ENCODE data around the gene CNTNAP4. TPM values are rescaled to one million over a fixed set of nuclear protein-coding genes. Genes with fewer than 3 reads are reported as not detected.

The CNTNAP4 gene
- polyA plus RNA-seq, 2 donors, result not detected

DNA sequence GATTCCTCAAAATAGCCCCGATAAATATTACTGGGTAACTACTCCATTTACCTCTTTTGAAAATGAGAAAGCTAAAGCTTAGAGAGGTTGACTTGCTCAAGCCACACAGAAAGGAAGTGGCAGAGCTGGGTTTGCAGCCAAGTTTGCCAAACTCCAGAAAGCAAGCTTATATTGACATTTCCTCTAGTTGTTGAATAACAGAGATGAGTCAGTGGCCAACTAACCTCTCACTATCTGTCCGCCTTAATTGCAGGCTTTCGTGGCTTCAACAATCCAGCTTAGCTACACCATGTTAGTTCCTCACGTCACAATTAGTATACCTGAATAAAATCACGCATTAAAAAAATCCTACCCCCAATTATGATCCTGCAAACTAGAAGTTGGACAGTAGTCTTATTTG lies 151.7 kb downstream of the CNTNAP4 start:
- no peak overlapping the region for H3K27ac ChIP-seq (ENCODE audit: low read depth in 2 of 2, low read length in 1 of 2)
- WGBS, 2 donors, result 71 to 78% methylated on average over 5 of the region's 5 CpGs

DNA sequence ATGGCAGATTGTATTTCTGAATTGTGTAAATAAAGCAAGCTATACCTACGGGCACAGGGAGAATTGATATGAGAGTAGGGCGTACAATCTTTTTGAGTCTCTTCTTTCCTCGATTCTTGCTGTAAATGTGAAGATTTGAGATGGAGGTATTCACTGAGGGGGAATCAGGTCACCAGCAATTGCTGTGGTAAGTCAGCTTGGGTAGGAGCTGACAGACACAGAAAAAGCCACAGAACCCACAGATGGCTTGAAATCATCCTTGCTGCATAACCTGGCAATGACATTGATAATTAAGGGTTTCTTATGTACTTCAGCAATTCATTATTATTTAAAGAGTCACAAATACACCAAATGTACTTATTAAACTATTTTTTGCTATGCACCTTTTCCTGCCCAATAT lies 164.2 kb downstream of the CNTNAP4 start:
- no peak overlapping the region for H3K4me3 ChIP-seq (ENCODE audit: low read depth in 1 of 2, low read length in 2 of 2)
- H3K9me3 ChIP-seq (ENCODE audit: control insufficient read depth in 2 of 2, insufficient read depth in 1 of 2, low read depth in 1 of 2, low read length in 1 of 2), result no peaks in the 10 kb centered on the region
- H3K27me3 ChIP-seq (ENCODE audit: control insufficient read depth in 1 of 2, insufficient read depth in 2 of 2, low read length in 2 of 2), result no peaks in the 10 kb centered on the region
- 60 to 71% methylated on average over 3 of the region's 3 CpGs for WGBS, 2 donors
- no peaks in the 10 kb centered on the region for H3K4me1 ChIP-seq (ENCODE audit: control insufficient read depth in 2 of 2, insufficient read depth in 2 of 2, low read length in 1 of 2)
- H3K27ac ChIP-seq (ENCODE audit: low read depth in 2 of 2, low read length in 1 of 2), result no peak overlapping the region
- no peaks in the 10 kb centered on the region for H3K36me3 ChIP-seq (ENCODE audit: control insufficient read depth in 2 of 2, insufficient read depth in 2 of 2, low read length in 1 of 2)

More for the DNA sequence above, 151.7 kb downstream of the CNTNAP4 start:
- Histone ChIP-seq H3K4me1 (ENCODE audit: control insufficient read depth in 2 of 2, insufficient read depth in 2 of 2, low read length in 1 of 2) (no peaks in the 10 kb centered on the region), H3K36me3 (ENCODE audit: control insufficient read depth in 2 of 2, insufficient read depth in 2 of 2, low read length in 1 of 2) (no peaks in the 10 kb centered on the region), H3K9me3 (ENCODE audit: control insufficient read depth in 2 of 2, insufficient read depth in 1 of 2, low read depth in 1 of 2, low read length in 1 of 2) (no peaks in the 10 kb centered on the region), H3K4me3 (ENCODE audit: low read depth in 1 of 2, low read length in 2 of 2) (no peak overlapping the region), H3K27me3 (ENCODE audit: control insufficient read depth in 1 of 2, insufficient read depth in 2 of 2, low read length in 2 of 2) (no peaks in the 10 kb centered on the region)

DNA sequence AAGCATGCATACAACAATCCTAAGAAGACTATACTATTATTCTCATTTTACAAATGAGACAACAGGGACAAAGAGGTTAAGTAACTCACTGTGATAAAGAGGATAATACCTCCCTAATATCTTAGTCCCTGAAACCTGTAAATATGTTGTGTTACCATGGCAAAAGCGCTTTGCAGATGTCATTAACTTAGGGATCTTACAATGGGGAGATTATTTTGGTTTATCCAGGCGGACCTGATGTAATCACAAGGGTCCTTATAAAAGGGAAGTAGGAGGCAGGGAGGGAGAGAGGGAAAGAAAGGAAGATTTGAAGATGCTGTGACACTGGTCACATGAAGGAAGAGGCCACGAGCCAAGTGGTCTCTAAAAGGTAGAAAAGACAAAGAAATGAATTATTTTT lies 164.7 kb downstream of the CNTNAP4 start:
- no peaks in the 10 kb centered on the region for H3K4me1 ChIP-seq (ENCODE audit: control insufficient read depth in 2 of 2, insufficient read depth in 2 of 2, low read length in 1 of 2)
- no peaks in the 10 kb centered on the region for H3K36me3 ChIP-seq (ENCODE audit: control insufficient read depth in 2 of 2, insufficient read depth in 2 of 2, low read length in 1 of 2)
- 50 to 68% methylated on average over 3 of the region's 3 CpGs for WGBS, 2 donors
- no peak overlapping the region for H3K4me3 ChIP-seq (ENCODE audit: low read depth in 1 of 2, low read length in 2 of 2)
- no peaks in the 10 kb centered on the region for H3K9me3 ChIP-seq (ENCODE audit: control insufficient read depth in 2 of 2, insufficient read depth in 1 of 2, low read depth in 1 of 2, low read length in 1 of 2)
- H3K27ac ChIP-seq (ENCODE audit: low read depth in 2 of 2, low read length in 1 of 2), result no peak overlapping the region
- no peaks in the 10 kb centered on the region for H3K27me3 ChIP-seq (ENCODE audit: control insufficient read depth in 1 of 2, insufficient read depth in 2 of 2, low read length in 2 of 2)

DNA sequence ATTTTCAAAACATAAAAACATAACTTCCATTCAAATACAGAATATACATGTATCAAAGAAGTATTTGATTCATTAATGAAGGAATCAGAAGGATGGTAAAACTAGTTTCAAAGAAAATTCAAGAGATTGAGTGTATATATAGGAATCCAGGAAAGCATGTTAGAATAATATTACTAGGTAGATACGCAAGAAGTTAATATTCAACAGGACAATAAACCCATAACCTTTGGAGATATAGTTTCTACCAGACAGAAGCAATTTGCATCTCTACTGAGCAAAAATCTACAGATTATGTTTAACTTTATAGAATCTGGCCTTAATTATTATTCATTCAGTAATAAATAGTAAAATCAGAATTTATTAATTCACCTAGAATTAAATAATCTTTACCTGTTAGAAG lies 166.8 kb downstream of the CNTNAP4 start:
- WGBS, 2 donors, result 82 to 93% methylated on average over 1 of the region's 1 CpG
- H3K4me1 ChIP-seq (ENCODE audit: control insufficient read depth in 2 of 2, insufficient read depth in 2 of 2, low read length in 1 of 2), result no peaks in the 10 kb centered on the region
- no peak overlapping the region for H3K4me3 ChIP-seq (ENCODE audit: low read depth in 1 of 2, low read length in 2 of 2)
- H3K27me3 ChIP-seq (ENCODE audit: control insufficient read depth in 1 of 2, insufficient read depth in 2 of 2, low read length in 2 of 2), result no peaks in the 10 kb centered on the region
- no peaks in the 10 kb centered on the region for H3K9me3 ChIP-seq (ENCODE audit: control insufficient read depth in 2 of 2, insufficient read depth in 1 of 2, low read depth in 1 of 2, low read length in 1 of 2)
- no peak overlapping the region for H3K27ac ChIP-seq (ENCODE audit: low read depth in 2 of 2, low read length in 1 of 2)
- H3K36me3 ChIP-seq (ENCODE audit: control insufficient read depth in 2 of 2, insufficient read depth in 2 of 2, low read length in 1 of 2), result no peaks in the 10 kb centered on the region

DNA sequence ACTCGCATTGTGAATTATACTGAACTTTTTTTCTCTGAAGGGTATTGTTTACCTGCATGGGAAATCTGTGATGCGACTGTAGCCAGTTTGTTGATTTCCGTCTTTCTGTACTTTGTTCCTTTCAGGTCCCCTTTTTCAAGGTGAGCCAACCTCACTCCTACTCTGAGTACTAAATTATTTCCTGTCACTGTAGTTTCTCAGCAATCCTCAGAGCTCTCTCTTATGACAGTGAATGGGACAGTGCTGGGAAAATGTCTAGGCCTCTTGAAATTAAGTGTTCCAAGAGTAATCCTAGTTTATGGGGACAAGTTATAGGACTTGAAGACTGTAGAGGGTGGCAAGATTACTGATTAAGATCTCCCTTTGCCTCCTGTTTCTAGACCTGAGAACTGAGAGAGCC lies 167.6 kb downstream of the CNTNAP4 start:
- WGBS, 2 donors, result 46 to 58% methylated on average over 3 of the region's 3 CpGs
- Histone ChIP-seq H3K9me3 (ENCODE audit: control insufficient read depth in 2 of 2, insufficient read depth in 1 of 2, low read depth in 1 of 2, low read length in 1 of 2) (no peaks in the 10 kb centered on the region), H3K4me1 (ENCODE audit: control insufficient read depth in 2 of 2, insufficient read depth in 2 of 2, low read length in 1 of 2) (no peaks in the 10 kb centered on the region), H3K27ac (ENCODE audit: low read depth in 2 of 2, low read length in 1 of 2) (no peak overlapping the region), H3K27me3 (ENCODE audit: control insufficient read depth in 1 of 2, insufficient read depth in 2 of 2, low read length in 2 of 2) (no peaks in the 10 kb centered on the region), H3K36me3 (ENCODE audit: control insufficient read depth in 2 of 2, insufficient read depth in 2 of 2, low read length in 1 of 2) (no peaks in the 10 kb centered on the region), H3K4me3 (ENCODE audit: low read depth in 1 of 2, low read length in 2 of 2) (no peak overlapping the region)

DNA sequence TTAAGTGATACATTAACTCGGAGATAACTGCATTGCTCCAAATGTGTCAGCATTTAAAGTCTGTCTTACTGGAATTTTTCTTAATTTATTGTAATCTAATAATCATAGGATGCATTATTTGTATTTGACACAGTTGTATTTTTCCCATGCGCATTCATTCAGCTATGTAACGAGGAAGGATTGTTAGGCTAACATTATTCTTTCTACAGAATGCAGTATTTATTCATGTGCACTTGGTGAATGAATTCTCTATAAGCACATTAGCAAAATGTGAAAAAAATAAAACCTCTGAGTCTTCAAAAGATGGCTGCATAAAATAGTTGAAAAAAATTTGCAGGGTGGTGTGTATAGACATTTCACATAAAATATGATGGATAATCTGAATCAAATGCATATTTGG lies 168.6 kb downstream of the CNTNAP4 start:
- Histone ChIP-seq H3K4me1 (ENCODE audit: control insufficient read depth in 2 of 2, insufficient read depth in 2 of 2, low read length in 1 of 2) (no peaks in the 10 kb centered on the region), H3K27ac (ENCODE audit: low read depth in 2 of 2, low read length in 1 of 2) (no peak overlapping the region), H3K4me3 (ENCODE audit: low read depth in 1 of 2, low read length in 2 of 2) (no peak overlapping the region), H3K36me3 (ENCODE audit: control insufficient read depth in 2 of 2, insufficient read depth in 2 of 2, low read length in 1 of 2) (no peaks in the 10 kb centered on the region), H3K9me3 (ENCODE audit: control insufficient read depth in 2 of 2, insufficient read depth in 1 of 2, low read depth in 1 of 2, low read length in 1 of 2) (no peaks in the 10 kb centered on the region), H3K27me3 (ENCODE audit: control insufficient read depth in 1 of 2, insufficient read depth in 2 of 2, low read length in 2 of 2) (no peaks in the 10 kb centered on the region)
- WGBS, 2 donors, result 79% methylated on average over 3 of the region's 3 CpGs

DNA sequence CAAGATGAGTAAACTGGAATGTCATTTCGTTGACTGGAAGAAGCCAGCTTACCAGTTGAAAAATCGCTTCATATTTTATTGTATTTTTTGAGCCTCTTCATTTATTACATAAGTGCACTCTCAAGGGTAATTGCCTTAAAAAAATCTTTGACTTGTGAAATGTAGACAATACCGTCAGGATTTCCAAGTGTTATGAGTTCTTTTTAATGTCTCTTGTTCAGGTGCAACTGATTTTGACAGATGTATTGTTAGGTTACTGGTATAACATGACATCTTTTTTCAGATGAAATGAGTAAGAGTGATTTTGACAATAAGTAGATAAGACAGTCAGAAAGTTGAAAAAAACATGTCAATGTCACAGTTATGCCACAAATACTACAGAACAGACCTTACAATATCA lies 169.1 kb downstream of the CNTNAP4 start:
- H3K36me3 ChIP-seq (ENCODE audit: control insufficient read depth in 2 of 2, insufficient read depth in 2 of 2, low read length in 1 of 2), result no peaks in the 10 kb centered on the region
- no peaks in the 10 kb centered on the region for H3K27me3 ChIP-seq (ENCODE audit: control insufficient read depth in 1 of 2, insufficient read depth in 2 of 2, low read length in 2 of 2)
- H3K27ac ChIP-seq (ENCODE audit: low read depth in 2 of 2, low read length in 1 of 2), result no peak overlapping the region
- H3K4me3 ChIP-seq (ENCODE audit: low read depth in 1 of 2, low read length in 2 of 2), result no peak overlapping the region
- 59 to 61% methylated on average over 3 of the region's 3 CpGs for WGBS, 2 donors
- H3K4me1 ChIP-seq (ENCODE audit: control insufficient read depth in 2 of 2, insufficient read depth in 2 of 2, low read length in 1 of 2), result no peaks in the 10 kb centered on the region
- no peaks in the 10 kb centered on the region for H3K9me3 ChIP-seq (ENCODE audit: control insufficient read depth in 2 of 2, insufficient read depth in 1 of 2, low read depth in 1 of 2, low read length in 1 of 2)

DNA sequence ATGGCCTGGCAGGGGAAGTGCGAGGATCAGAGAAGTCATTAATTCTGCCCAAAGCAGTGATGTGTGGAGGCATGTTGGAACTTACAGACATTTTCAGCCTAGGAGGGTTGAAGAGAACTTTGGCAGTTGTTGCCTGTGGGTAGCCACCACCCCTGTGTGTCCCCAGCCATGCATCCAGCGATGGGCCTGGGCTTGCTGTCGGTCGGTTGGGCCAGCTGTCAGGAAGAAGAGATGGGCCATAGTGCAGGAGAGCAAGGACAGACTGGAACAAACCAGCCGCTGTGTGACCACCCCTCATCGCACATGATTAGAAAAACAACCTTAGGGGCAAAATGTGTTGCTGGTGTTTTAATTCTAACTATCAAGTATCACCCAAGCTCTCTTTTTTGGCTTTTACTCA lies 173.7 kb downstream of the CNTNAP4 start:
- H3K4me3 ChIP-seq (ENCODE audit: low read depth in 1 of 2, low read length in 2 of 2), result no peak overlapping the region
- 68 to 72% methylated on average over 6 of the region's 6 CpGs for WGBS, 2 donors
- no peaks in the 10 kb centered on the region for H3K36me3 ChIP-seq (ENCODE audit: control insufficient read depth in 2 of 2, insufficient read depth in 2 of 2, low read length in 1 of 2)
- no peak overlapping the region for H3K27ac ChIP-seq (ENCODE audit: low read depth in 2 of 2, low read length in 1 of 2)
- no peaks in the 10 kb centered on the region for H3K27me3 ChIP-seq (ENCODE audit: control insufficient read depth in 1 of 2, insufficient read depth in 2 of 2, low read length in 2 of 2)
- H3K4me1 ChIP-seq (ENCODE audit: control insufficient read depth in 2 of 2, insufficient read depth in 2 of 2, low read length in 1 of 2), result no peaks in the 10 kb centered on the region
- no peaks in the 10 kb centered on the region for H3K9me3 ChIP-seq (ENCODE audit: control insufficient read depth in 2 of 2, insufficient read depth in 1 of 2, low read depth in 1 of 2, low read length in 1 of 2)

DNA sequence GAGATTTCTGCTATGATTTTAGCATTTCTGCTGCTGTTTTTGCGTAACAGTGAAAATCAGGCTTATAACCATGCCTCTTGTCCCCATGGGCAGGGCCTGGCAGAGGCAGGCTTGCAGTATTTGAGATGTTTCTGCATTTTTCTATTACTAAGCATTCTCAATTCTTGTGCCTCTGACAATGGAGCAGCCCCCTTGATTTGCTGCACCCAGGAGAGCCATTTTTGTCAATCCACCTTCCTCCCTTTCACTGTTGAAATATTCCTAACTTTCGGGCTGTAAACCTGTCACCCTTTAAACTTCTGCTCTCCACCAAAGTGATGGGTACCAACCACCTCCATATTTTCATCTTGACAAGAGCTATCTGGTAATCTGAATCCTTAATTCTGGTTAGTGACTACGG lies 178.1 kb downstream of the CNTNAP4 start:
- Histone ChIP-seq H3K4me3 (ENCODE audit: low read depth in 1 of 2, low read length in 2 of 2) (no peak overlapping the region), H3K4me1 (ENCODE audit: control insufficient read depth in 2 of 2, insufficient read depth in 2 of 2, low read length in 1 of 2) (no peaks in the 10 kb centered on the region), H3K9me3 (ENCODE audit: control insufficient read depth in 2 of 2, insufficient read depth in 1 of 2, low read depth in 1 of 2, low read length in 1 of 2) (peaks cover 0 to 3% of the 10 kb centered on the region in 2 donors), H3K27ac (ENCODE audit: low read depth in 2 of 2, low read length in 1 of 2) (no peak overlapping the region), H3K27me3 (ENCODE audit: control insufficient read depth in 1 of 2, insufficient read depth in 2 of 2, low read length in 2 of 2) (no peaks in the 10 kb centered on the region), H3K36me3 (ENCODE audit: control insufficient read depth in 2 of 2, insufficient read depth in 2 of 2, low read length in 1 of 2) (no peaks in the 10 kb centered on the region)
- WGBS, 2 donors, result 87 to 88% methylated on average over 3 of the region's 3 CpGs

DNA sequence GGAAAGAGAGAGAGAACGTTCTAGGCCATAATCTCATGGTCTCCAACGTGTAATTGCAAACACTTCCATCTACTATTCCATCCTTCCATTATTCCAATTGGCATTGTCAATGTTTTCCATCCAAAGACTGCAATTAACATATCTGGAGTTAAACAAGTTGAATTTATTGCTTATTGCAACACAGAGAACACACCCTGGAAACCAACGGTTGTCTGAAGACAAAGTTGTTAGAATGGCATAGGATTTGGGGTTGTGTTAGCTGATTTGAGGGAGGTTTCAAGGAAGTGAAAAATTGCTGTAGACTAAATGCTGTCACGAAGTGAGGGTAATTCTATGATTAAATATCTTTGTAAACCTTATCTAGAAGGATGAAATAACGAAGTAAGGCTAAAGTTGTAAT lies 178.8 kb downstream of the CNTNAP4 start:
- Histone ChIP-seq H3K4me1 (ENCODE audit: control insufficient read depth in 2 of 2, insufficient read depth in 2 of 2, low read length in 1 of 2) (no peaks in the 10 kb centered on the region), H3K4me3 (ENCODE audit: low read depth in 1 of 2, low read length in 2 of 2) (no peak overlapping the region), H3K36me3 (ENCODE audit: control insufficient read depth in 2 of 2, insufficient read depth in 2 of 2, low read length in 1 of 2) (no peaks in the 10 kb centered on the region), H3K27ac (ENCODE audit: low read depth in 2 of 2, low read length in 1 of 2) (no peak overlapping the region), H3K27me3 (ENCODE audit: control insufficient read depth in 1 of 2, insufficient read depth in 2 of 2, low read length in 2 of 2) (no peaks in the 10 kb centered on the region), H3K9me3 (ENCODE audit: control insufficient read depth in 2 of 2, insufficient read depth in 1 of 2, low read depth in 1 of 2, low read length in 1 of 2) (peaks cover 0 to 3% of the 10 kb centered on the region in 2 donors)
- WGBS, 2 donors, result 67% methylated on average over 5 of the region's 5 CpGs
